ENCODE results near the gene TRIM46.

- TF ChIP-seq POLR2A (IDR thresholded peaks at IDR 0.05) = no peak
- TF ChIP-seq, protein P1, sequence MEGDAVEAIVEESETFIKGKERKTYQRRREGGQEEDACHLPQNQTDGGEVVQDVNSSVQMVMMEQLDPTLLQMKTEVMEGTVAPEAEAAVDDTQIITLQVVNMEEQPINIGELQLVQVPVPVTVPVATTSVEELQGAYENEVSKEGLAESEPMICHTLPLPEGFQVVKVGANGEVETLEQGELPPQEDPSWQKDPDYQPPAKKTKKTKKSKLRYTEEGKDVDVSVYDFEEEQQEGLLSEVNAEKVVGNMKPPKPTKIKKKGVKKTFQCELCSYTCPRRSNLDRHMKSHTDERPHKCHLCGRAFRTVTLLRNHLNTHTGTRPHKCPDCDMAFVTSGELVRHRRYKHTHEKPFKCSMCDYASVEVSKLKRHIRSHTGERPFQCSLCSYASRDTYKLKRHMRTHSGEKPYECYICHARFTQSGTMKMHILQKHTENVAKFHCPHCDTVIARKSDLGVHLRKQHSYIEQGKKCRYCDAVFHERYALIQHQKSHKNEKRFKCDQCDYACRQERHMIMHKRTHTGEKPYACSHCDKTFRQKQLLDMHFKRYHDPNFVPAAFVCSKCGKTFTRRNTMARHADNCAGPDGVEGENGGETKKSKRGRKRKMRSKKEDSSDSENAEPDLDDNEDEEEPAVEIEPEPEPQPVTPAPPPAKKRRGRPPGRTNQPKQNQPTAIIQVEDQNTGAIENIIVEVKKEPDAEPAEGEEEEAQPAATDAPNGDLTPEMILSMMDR (IDR thresholded peaks at IDR 0.05) = no peak
These were observed 52.7 kb downstream of the TRIM46 start for GRCh38 chr1:155226188-155226909.

All from lower leg skin (tissue), 3 donors.